ENCODE measurements around the gene PEX11G.

GRCh38 chr19:7533925-7534480 lies 45.2 kb upstream of the PEX11G start:
- TF ChIP-seq EZH2 (IDR thresholded peaks at IDR 0.05; ENCODE audit: borderline replicate concordance, low read length) (no peak), CTCF (conservative IDR thresholded peaks at IDR 0.05 in 1 of 2, IDR thresholded peaks at IDR 0.05 in 1 of 2; ENCODE audit: extremely low read depth in 1 of 2, insufficient read depth in 1 of 2, low read depth in 1 of 2, low read length in 2 of 2) (no peak)

All from mammary epithelial cell (primary cell).